NOMO-1 (cell line): ENCODE measurements around the gene TUBA4A.
"Not testable (repeated sequence)": the region's sequence is repeated elsewhere in the genome, so short reads cannot be mapped to it uniquely, and the experiment has no call there.

ENCODE experiments used
- DNase-seq, 2 experiments: peaks; one replicate each; lab custom pipeline; 2025; ENCODE audit not compliant: unreplicated experiment in 2 of 2; lab: John Stamatoyannopoulos, UW

Gene TUBA4A

GRCh38 chr2:219287116-219287440 lies 33.4 kb upstream of the TUBA4A start:
- not testable (repeated sequence) for DNase-seq

GRCh38 chr2:219286436-219287115 lies 32.9 kb upstream of the TUBA4A start:
- DNase-seq, result no peak

DNA sequence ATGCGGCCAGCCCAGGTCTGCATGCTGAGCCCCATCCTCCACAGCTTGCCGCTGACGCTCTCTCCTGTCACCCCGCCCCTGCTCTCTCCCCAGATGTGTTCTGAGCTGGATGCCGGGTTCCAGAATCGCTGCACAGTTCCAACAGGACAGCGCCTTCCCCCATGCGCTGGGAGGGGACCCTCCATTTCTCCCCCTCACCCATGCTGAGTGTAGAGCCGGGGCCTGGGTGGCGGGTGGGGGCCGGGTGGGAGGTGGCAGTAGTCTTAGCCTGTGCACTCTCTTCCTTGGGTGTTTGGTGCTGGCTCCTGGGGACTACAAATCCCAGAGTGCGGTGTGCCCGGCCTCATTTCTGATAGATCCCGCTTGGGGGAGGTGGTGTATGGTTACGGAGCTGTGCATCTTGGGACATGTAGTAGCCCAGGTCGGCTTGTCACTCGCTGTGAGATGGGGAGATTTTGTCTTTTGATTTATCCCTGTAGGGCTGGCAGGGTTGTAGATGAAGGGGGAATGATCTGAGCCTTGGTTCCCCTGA lies 32.2 kb upstream of the TUBA4A start:
- DNase-seq, result no peak

DNA sequence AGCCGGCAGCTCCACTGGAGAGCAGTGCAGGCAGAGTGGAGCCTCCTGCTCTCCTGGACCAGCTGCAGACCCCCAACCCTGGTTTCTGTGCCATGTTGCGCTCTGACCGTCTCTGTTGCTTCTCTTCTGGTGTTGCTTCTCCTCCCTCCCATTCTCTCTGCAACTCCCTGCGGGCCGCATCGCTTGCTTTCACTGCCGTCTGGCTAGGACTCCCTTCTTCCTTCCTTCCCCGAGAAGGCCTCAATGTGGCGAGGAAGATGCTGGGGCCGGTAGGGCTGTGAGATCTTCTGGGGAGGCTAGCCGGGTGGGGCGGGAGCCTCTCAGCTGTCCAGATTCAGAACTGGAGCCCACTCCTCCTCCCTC lies 31.6 kb upstream of the TUBA4A start:
- DNase-seq, result no peak

GRCh38 chr2:219284501-219285372 lies 31.0 kb upstream of the TUBA4A start:
- no peak for DNase-seq

- DNase-seq, result no peak
These were observed 29.3 kb upstream of the TUBA4A start for GRCh38 chr2:219282943-219283581.

DNA sequence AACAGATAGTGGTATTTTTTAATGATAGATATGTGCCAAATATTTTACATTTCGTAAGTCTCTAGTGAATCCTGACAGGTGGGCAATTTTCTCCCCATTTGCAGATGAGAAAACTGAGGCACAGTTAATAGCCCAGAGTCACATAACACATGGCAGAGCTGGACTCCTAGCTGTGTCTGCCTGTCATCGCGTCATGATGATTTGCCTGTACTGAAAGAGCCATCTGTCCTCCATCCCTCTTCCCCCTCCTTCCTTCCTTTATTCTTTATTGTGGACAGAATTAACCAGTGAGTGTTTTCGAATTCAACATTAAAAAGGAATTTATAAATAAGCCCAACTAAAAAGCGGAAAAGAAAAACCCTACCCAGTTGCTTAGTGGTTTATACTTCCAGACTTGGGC lies 28.7 kb upstream of the TUBA4A start:
- DNase-seq, result no peak

- no peak for DNase-seq
These were observed 27.9 kb upstream of the TUBA4A start for GRCh38 chr2:219281588-219281987.

DNA sequence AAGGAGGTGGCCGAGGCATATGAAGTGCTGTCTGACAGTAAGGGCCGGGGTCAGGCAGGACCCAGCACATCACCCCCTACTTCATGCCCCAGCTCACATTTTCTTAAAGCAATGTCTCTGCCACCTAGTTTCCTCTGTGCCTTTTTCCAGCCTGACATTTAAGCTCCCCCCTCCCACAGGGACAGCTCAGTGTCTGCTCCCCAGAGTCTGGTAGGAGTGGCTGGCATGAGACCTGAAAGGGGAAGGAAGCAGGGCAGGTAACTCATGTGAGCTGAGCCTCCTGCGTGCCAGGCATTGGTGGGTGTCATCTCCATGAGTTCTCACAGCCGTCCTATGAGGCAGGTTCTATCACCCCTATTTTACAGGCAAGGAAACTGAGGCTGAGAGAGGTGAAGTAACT lies 26.9 kb upstream of the TUBA4A start:
- no peak for DNase-seq

- DNase-seq, result no peak
These were observed 26.3 kb upstream of the TUBA4A start for GRCh38 chr2:219279916-219280516.

DNA sequence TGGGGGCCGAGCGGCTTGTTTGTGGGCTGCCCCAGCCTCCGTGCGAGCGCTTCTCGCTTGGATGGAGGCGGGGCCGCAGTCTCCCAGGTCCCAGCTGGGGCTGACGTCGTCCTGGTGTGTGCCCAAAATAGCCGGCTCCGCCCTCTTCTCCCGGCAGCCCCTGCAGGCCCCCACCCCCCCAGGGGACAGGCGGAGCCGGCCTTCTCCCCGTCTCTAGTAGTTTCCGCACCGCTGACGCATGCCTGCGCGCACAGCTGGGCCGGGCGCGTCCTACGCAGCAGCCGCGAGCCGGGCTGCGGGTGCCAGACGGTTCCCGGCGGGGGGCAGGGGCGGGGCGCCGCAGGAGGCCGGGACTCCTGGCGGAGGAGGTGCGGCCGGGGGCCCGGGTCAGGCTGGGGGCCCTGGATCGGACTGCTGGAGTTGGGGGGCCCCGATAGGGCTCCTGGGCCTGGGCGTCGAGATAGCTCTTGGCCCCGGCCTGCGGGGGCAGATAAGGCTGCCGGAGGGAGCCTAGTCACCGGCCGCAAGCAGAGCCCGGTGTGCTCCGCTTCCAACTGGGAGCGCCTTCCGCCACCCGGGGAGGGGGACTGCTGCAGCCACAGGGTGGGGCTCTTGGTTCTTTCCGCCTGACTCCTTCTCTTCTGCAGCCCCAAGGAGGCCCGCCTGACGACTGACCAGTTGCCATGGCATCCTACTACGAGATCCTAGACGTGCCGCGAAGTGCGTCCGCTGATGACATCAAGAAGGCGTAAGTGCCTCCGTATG lies 25.6 kb upstream of the TUBA4A start, which contains the start of gene DNAJB2:
DNAJB2 (plus strand) TSS at position 216 of the 765 bp plus-strand sequence; CDS start at position 684, 468 bp downstream.
- DNase-seq, result peak; percentile 93 to 99

DNA sequence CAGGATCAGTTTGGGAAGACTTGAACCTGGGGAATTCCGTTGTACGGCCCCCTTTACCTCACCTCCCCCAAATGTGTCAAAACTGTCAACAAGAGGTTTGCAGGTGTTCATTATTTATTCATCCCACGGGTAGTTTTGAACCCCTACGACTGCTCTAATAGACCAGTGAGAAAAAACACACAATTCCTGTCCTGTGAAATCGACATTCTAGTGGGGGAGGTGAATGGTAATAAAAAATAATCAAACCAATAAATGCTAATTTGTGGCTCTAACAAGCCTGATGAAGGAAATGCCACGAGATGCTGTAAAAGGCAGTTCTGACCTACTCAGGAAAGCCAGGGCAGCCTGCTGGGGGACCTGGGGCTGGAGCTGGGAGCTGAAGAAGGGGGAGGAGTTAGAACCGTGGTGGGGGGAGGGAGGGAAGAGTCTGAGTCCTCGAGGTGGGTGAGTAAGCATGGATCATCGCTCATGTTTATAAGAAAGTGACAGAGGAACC lies 25.0 kb upstream of the TUBA4A start:
- DNase-seq, result no peak

GRCh38 chr2:219277703-219278654 lies 24.3 kb upstream of the TUBA4A start:
- DNase-seq, result peak; percentile 36 to 49

DNA sequence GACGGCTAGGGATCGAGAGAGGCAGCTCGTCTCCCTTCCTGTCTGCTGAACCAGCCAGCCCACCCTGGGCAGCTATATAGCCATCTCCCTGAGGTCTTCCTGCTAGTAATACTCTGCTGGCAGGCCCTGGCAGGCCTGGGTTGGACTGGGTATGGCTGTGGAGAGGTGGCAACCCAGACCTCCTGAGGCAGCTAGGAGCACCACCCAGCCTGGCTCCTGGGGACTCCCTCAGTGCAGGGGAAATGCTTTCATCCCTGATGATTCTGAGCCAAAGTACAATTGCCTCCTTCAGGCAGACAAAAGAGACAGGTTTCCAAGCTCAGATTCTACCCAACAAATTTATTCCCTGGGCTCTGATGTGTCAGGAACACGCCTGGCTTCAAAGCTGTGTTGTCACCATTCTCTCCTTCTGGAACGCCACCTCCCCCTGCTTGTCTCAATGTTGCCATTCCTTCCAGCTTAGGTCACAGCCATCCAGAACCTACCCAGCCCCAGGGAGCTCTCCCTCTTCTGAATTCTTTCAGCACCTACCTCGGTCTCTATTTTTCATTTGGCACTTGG lies 20.7 kb upstream of the TUBA4A start:
- DNase-seq, result no peak

- no peak for DNase-seq
These were observed 20.2 kb upstream of the TUBA4A start for GRCh38 chr2:219273937-219274336.

GRCh38 chr2:219272995-219273394 lies 19.3 kb upstream of the TUBA4A start:
- DNase-seq, result no peak

- DNase-seq, result no peak
These were observed 18.6 kb upstream of the TUBA4A start for GRCh38 chr2:219272356-219272755.

DNA sequence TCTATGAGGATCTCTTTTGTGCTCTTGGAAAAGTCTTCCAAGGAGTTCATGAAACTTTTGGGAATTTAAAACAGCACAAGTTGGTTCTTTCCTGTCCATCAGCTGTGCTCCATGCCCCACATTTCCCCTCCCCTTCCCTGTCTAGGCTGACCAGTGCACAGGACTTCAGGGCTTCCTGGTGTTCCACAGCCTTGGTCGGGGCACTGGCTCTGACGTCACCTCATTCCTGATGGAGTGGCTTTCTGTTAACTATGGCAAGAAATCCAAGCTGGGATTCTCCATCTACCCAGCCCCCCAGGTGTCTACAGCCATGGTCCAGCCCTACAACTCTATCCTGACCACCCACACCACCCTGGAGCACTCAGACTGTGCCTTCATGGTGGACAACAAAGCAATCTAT lies 17.3 kb upstream of the TUBA4A start:
- no peak for DNase-seq

- no peak for DNase-seq
These were observed 16.3 kb upstream of the TUBA4A start for GRCh38 chr2:219270055-219270372.
